Stomach (tissue), 4 donors: Measurements from ENCODE around the gene CNTN5.

Source experiments
- CTCF ChIP-seq, 7 experiments: fragments of 450-650 bp in 4 of 7; fragments of 200-600 bp in 3 of 7; sonication (generic) in 3 of 7; IDR thresholded peaks; one replicate each; pipeline ENCODE4 v1.5.1; 2016 to 2019; ENCODE audit warnings: antibody characterized with exemption in 7 of 7, control low read depth in 2 of 7, mild to moderate bottlenecking in 1 of 7
- EP300 ChIP-seq: sonication (generic); formaldehyde crosslinking; IDR thresholded peaks from one replicate; pipeline ENCODE4 v1.6.1; 2017; ENCODE audit warnings: antibody characterized with exemption
- POLR2A ChIP-seq, 4 donors: fragments of 450-650 bp; IDR thresholded peaks; one replicate each; pipeline ENCODE4 v1.6.1; 2016; ENCODE audit warnings: antibody characterized with exemption in 4 of 4, control low read depth in 2 of 4, mild to moderate bottlenecking in 1 of 4, moderate library complexity in 1 of 4
- POLR2AphosphoS5 ChIP-seq, 3 donors: sonication (generic); formaldehyde crosslinking; IDR thresholded peaks; one replicate each; pipeline ENCODE4 v1.6.1; 2016; ENCODE audit warnings: antibody characterized with exemption in 3 of 3

DNA sequence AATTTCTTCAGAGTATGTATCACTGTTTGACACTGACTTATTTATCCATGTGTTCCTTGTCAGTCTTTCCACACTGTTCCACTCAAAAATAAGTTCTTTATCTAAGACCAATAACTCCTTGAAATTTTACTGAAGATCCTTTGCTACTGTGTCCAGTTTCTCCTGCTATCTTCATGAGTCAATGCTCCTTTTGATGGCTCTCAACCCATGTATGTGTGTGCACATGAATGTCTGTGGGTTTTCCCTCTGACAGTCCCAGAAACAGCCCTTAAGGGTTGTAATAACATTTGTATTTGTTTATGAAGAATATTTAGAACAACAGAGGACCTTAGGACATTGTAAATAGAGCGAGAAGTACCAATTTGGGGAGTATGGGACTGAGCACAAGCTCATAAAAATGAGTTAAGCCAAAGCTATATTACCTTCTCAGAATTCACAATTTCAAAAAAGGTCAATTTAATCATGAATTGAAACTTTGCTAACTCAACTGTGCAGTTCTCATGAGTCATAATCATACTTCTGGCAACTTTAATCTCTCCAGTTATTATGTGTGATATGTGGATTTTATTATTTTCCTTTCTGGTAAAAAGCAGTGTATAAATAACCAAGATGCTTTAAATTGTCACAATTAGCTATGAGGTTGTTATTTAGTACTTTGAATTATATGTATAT is 533.6 kb downstream of the CNTN5 start:
- TF ChIP-seq CTCF (IDR thresholded peaks at IDR 0.05) (no peak), POLR2A (IDR thresholded peaks at IDR 0.05) (no peak), POLR2AphosphoS5 (IDR thresholded peaks at IDR 0.05) (no peak), EP300 (no peak)
